ENCODE results near the gene RBM24. TPM values are rescaled to one million over a fixed set of nuclear protein-coding genes. Genes with fewer than 3 reads are reported as not detected.

RBM24 gene
- total and polyA plus RNA-seq, 2 donors (not counting 1 experiment from before 2014, with no cell fraction given), result not detected

DNA sequence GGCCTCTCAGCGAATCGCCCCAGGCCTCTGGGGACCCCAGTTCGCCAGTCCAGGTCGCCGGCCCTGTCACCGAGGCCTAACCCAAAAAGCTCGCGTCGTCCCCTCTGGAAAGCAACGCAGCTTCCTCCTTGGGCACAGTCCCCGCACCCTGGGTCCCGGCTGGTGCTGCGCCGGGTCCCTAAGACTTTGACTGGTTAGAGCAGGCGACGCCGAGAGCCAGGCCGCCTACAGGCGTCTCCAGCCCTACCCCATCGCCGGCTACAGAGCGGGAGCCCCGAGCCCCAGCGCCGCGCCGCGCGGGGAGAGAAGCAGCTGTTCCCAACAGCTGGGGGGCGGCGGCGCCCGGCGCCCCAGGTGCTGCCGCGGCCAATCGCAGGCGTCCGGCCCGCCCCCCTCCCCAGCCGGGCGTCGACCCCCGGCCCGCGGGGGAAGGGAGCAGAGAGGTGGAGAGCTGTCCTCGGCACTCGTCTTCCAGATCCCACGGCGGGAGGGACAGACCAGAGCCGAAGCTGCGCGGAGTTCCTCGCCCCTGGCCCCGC, 540 bp upstream of the RBM24 start:
- H3K4me2 ChIP-seq (replicated peaks; ENCODE audit: low read depth, low read length, poor library complexity, severe bottlenecking), result peak overlapping the region; percentile 74
- H2AFZ ChIP-seq (ENCODE audit: insufficient read depth, low read depth, low read length, poor library complexity, severe bottlenecking), result peak overlapping the region; percentile 51
- DNase-seq (peak; percentile 2), ATAC-seq (ENCODE audit: low read depth) (no peak)
- WGBS (ENCODE audit: insufficient coverage), result 7% methylated on average over 55 of the region's 55 CpGs
- H3K9me3 ChIP-seq (ENCODE audit: control extremely low read depth in 1 of 3, control insufficient read depth in 2 of 3, insufficient read depth in 1 of 3, low read length in 2 of 3), result peaks cover 0 to 5% (median 2%) of the 10 kb centered on the region in 3 donors
- no peak overlapping the region for H3K27ac ChIP-seq (ENCODE audit: low read length in 2 of 2)
- H3K4me3 ChIP-seq (ENCODE audit: control extremely low read depth in 1 of 5, extremely low read depth in 1 of 5, insufficient read depth in 1 of 5, low read depth in 2 of 5, low read length in 4 of 5), result peak overlapping the region in 1 of 5 experiments; percentile 29
- CTCF ChIA-PET, result no interaction called here
- peaks cover 0 to 32% (median 18%) of the 10 kb centered on the region in 4 experiments for H3K27me3 ChIP-seq (replicated peaks in 1 of 4; ENCODE audit: control extremely low read depth in 1 of 4, control insufficient read depth in 3 of 4, insufficient read depth in 4 of 4, low read length in 3 of 4)
- intact Hi-C loops (cut with micrococcal nuclease), result no loop called here
- H3K9ac ChIP-seq (ENCODE audit: low read length), result no peak overlapping the region
- TF ChIP-seq EZH2 (IDR thresholded peaks at IDR 0.05; ENCODE audit: borderline replicate concordance, insufficient read depth, low read depth, low read length, poor library complexity, severe bottlenecking), result no peak
- TF ChIP-seq, protein P1, sequence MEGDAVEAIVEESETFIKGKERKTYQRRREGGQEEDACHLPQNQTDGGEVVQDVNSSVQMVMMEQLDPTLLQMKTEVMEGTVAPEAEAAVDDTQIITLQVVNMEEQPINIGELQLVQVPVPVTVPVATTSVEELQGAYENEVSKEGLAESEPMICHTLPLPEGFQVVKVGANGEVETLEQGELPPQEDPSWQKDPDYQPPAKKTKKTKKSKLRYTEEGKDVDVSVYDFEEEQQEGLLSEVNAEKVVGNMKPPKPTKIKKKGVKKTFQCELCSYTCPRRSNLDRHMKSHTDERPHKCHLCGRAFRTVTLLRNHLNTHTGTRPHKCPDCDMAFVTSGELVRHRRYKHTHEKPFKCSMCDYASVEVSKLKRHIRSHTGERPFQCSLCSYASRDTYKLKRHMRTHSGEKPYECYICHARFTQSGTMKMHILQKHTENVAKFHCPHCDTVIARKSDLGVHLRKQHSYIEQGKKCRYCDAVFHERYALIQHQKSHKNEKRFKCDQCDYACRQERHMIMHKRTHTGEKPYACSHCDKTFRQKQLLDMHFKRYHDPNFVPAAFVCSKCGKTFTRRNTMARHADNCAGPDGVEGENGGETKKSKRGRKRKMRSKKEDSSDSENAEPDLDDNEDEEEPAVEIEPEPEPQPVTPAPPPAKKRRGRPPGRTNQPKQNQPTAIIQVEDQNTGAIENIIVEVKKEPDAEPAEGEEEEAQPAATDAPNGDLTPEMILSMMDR (IDR thresholded peaks at IDR 0.05), result no peak
- Mint-ChIP-seq H3K4me3 (peak overlapping the region; percentile 77), H3K27ac (no peak overlapping the region), H3K4me1 (peaks cover 17% of the 10 kb centered on the region), H3K27me3 (peaks cover 66% of the 10 kb centered on the region), H3K9me3 (ENCODE audit: insufficient read depth) (no peaks in the 10 kb centered on the region)
- H3K79me2 ChIP-seq (ENCODE audit: control insufficient read depth, insufficient read depth, low read length), result no peaks in the 10 kb centered on the region
- no peaks in the 10 kb centered on the region for H4K20me1 ChIP-seq (ENCODE audit: control insufficient read depth, insufficient read depth, low read length, poor library complexity, severe bottlenecking)
- peaks cover 8 to 15% of the 10 kb centered on the region in 2 donors for H3K4me1 ChIP-seq (ENCODE audit: control insufficient read depth in 2 of 2, insufficient read depth in 2 of 2, low read length in 2 of 2)
- POLR2A ChIA-PET, result no interaction called here
- H3K36me3 ChIP-seq (replicated peaks in 1 of 2; ENCODE audit: control extremely low read depth in 1 of 2, control insufficient read depth in 1 of 2, extremely low read depth in 1 of 2, insufficient read depth in 2 of 2, low read length in 1 of 2), result no peaks in the 10 kb centered on the region

Data from B cell (primary cell).